DND-41 (cell line): ENCODE data around the gene DIP2B.

Source experiments
- CTCF ChIP-seq: IDR thresholded peaks from 2 replicates; pipeline ENCODE4 v1.5.1; 2012; ENCODE audit warnings: borderline replicate concordance, low read length, moderate library complexity, mild to moderate bottlenecking; ENCODE audit not compliant: poor library complexity, severe bottlenecking; ENCODE audit errors: extremely low read depth
- EZH2 ChIP-seq: IDR thresholded peaks from 3 replicates; pipeline ENCODE4 v1.6.1; 2012; ENCODE audit warnings: borderline replicate concordance, low read depth, mild to moderate bottlenecking, moderate library complexity, low read length, inconsistent platforms; ENCODE audit not compliant: severe bottlenecking

- TF ChIP-seq EZH2 (no peak), CTCF (no peak)
Observed at GRCh38 chr12:50780013-50780412, 275.2 kb downstream of the DIP2B start.
